NK-92 (cell line): ENCODE results near the gene PDE9A.

ENCODE experiments used
- DNase-seq: peaks from one replicate; lab custom pipeline; 2025; ENCODE audit not compliant: unreplicated experiment; lab: John Stamatoyannopoulos, UW

Gene PDE9A

GRCh38 chr21:42819861-42820615, 166.6 kb downstream of the PDE9A start:
- DNase-seq: no peak

- DNase-seq: no peak
These were observed 167.4 kb downstream of the PDE9A start for GRCh38 chr21:42820616-42821465.
